ENCODE measurements around the gene NDUFAF3.

Gene NDUFAF3

GRCh38 chr3:48980295-48980694, 41.6 kb upstream of the NDUFAF3 start (continued):
- TF ChIP-seq BACH2 (CRISPR knock-in tag; IDR thresholded peaks at IDR 0.05; ENCODE audit: borderline replicate concordance) (no peak), TCF4 (CRISPR knock-in tag; IDR thresholded peaks at IDR 0.05; ENCODE audit: borderline replicate concordance) (no peak), CSRNP3 (CRISPR knock-in tag; IDR thresholded peaks at IDR 0.05) (no peak), CSDC2 (CRISPR knock-in tag; IDR thresholded peaks at IDR 0.05) (no peak), POU6F1 (CRISPR knock-in tag; IDR thresholded peaks at IDR 0.05; ENCODE audit: borderline replicate concordance, low read depth) (no peak)

- TF ChIP-seq TOX (CRISPR knock-in tag; IDR thresholded peaks at IDR 0.05; ENCODE audit: borderline replicate concordance) (no peak), PPARA (CRISPR knock-in tag; IDR thresholded peaks at IDR 0.05; ENCODE audit: borderline replicate concordance) (no peak), PATZ1 (CRISPR knock-in tag; IDR thresholded peaks at IDR 0.05; ENCODE audit: borderline replicate concordance) (no peak), CSDC2 (CRISPR knock-in tag; IDR thresholded peaks at IDR 0.05) (no peak), TCF4 (CRISPR knock-in tag; IDR thresholded peaks at IDR 0.05; ENCODE audit: borderline replicate concordance) (no peak), ZC3H10 (CRISPR knock-in tag; IDR thresholded peaks at IDR 0.05) (no peak), ZNF8 (CRISPR knock-in tag; IDR thresholded peaks at IDR 0.05) (no peak), ZNF70 (CRISPR knock-in tag; IDR thresholded peaks at IDR 0.05) (no peak), OSR1 (CRISPR knock-in tag; IDR thresholded peaks at IDR 0.05) (no peak), CSRNP3 (CRISPR knock-in tag; IDR thresholded peaks at IDR 0.05) (no peak), POU6F1 (CRISPR knock-in tag; IDR thresholded peaks at IDR 0.05; ENCODE audit: borderline replicate concordance, low read depth) (no peak), SNAI2 (CRISPR knock-in tag; IDR thresholded peaks at IDR 0.05) (no peak)
- ATAC-seq: no peak
These were observed 39.9 kb upstream of the NDUFAF3 start for GRCh38 chr3:48982016-48982415.

GRCh38 chr3:48982686-48983085, 39.2 kb upstream of the NDUFAF3 start:
- TF ChIP-seq TOX (CRISPR knock-in tag; IDR thresholded peaks at IDR 0.05; ENCODE audit: borderline replicate concordance) (no peak), CSRNP3 (CRISPR knock-in tag; IDR thresholded peaks at IDR 0.05) (no peak), ESRRG (CRISPR knock-in tag; IDR thresholded peaks at IDR 0.05) (no peak), GLIS3 (CRISPR knock-in tag; IDR thresholded peaks at IDR 0.05) (no peak), PATZ1 (CRISPR knock-in tag; IDR thresholded peaks at IDR 0.05; ENCODE audit: borderline replicate concordance) (no peak), ZFP30 (CRISPR knock-in tag; IDR thresholded peaks at IDR 0.05) (no peak), PPARA (CRISPR knock-in tag; IDR thresholded peaks at IDR 0.05; ENCODE audit: borderline replicate concordance) (no peak), POU6F1 (CRISPR knock-in tag; IDR thresholded peaks at IDR 0.05; ENCODE audit: borderline replicate concordance, low read depth) (no peak)
- ATAC-seq: no peak
